ENCODE data around the gene ADAMTS4. TPM values are rescaled to one million over a fixed set of nuclear protein-coding genes. Genes with fewer than 3 reads are reported as not detected.

Gene ADAMTS4
- total RNA-seq, 1 experiment from 2014 or later, result 31.6 TPM

GRCh38 chr1:161139766-161140165 lies 59.1 kb downstream of the ADAMTS4 start:
- intact Hi-C loops (cut with micrococcal nuclease; ENCODE audit: unreplicated experiment), result loop anchor here (2.0 to 5.0 kb wide), 2 partner anchors 143 to 412 kb away; no protein-coding TSS in a partner anchor
- Histone ChIP-seq H3K9me3 (ENCODE audit: low read depth, low read length, poor library complexity, severe bottlenecking) (no peaks in the 10 kb centered on the region), H3K27ac (ENCODE audit: low read depth, low read length, poor library complexity, severe bottlenecking) (no peak overlapping the region), H3K4me1 (ENCODE audit: insufficient read depth, low read length, poor library complexity, severe bottlenecking) (no peaks in the 10 kb centered on the region), H3K4me3 (ENCODE audit: low read depth, low read length, poor library complexity, severe bottlenecking) (no peak overlapping the region), H3K27me3 (replicated peaks; ENCODE audit: insufficient read depth, low read depth, low read length, poor library complexity) (no peaks in the 10 kb centered on the region), H3K36me3 (ENCODE audit: insufficient read depth, low read length, poor library complexity, severe bottlenecking) (no peaks in the 10 kb centered on the region)
- TF ChIP-seq EZH2 (IDR thresholded peaks at IDR 0.05; ENCODE audit: borderline replicate concordance, low read depth, low read length, poor library complexity, severe bottlenecking) (no peak), CTCF (conservative IDR thresholded peaks at IDR 0.05; ENCODE audit: low read depth, low read length) (peak; percentile 67)
- CTCF ChIA-PET, result interaction anchor here (0.8 kb wide), 1 partner anchor 42 kb away, joined by 3 read pairs; the partner anchor contains the start of gene KLHDC9
- POLR2A ChIA-PET (ENCODE audit: low non-redundant PET), result no interaction called here
- no TSS peak for BruUV-seq (replicated peaks)
- DNase-seq (ENCODE audit: low spot score), result peak; percentile 69

- H3K36me3 ChIP-seq (ENCODE audit: insufficient read depth, low read length, poor library complexity, severe bottlenecking), result no peaks in the 10 kb centered on the region
- no peak overlapping the region for H3K27ac ChIP-seq (ENCODE audit: low read depth, low read length, poor library complexity, severe bottlenecking)
- H3K9me3 ChIP-seq (ENCODE audit: low read depth, low read length, poor library complexity, severe bottlenecking), result no peaks in the 10 kb centered on the region
- H3K4me1 ChIP-seq (ENCODE audit: insufficient read depth, low read length, poor library complexity, severe bottlenecking), result peaks cover 4% of the 10 kb centered on the region
- H3K4me3 ChIP-seq (ENCODE audit: low read depth, low read length, poor library complexity, severe bottlenecking), result no peak overlapping the region
- ChIA-PET POLR2A (ENCODE audit: low non-redundant PET) (no interaction called here), CTCF (no interaction called here)
- intact Hi-C loops (cut with micrococcal nuclease; ENCODE audit: unreplicated experiment), result loop anchor here (2.0 kb wide), 1 partner anchor 142 kb away; no protein-coding TSS in a partner anchor
- TF ChIP-seq CTCF (conservative IDR thresholded peaks at IDR 0.05; ENCODE audit: low read depth, low read length) (no peak), EZH2 (IDR thresholded peaks at IDR 0.05; ENCODE audit: borderline replicate concordance, low read depth, low read length, poor library complexity, severe bottlenecking) (no peak)
- BruUV-seq (replicated peaks), result no TSS peak
- H3K27me3 ChIP-seq (replicated peaks; ENCODE audit: insufficient read depth, low read depth, low read length, poor library complexity), result no peaks in the 10 kb centered on the region
- no peak for DNase-seq (ENCODE audit: low spot score)
Measured at GRCh38 chr1:161138431-161138830, 60.4 kb downstream of the ADAMTS4 start.

DNA sequence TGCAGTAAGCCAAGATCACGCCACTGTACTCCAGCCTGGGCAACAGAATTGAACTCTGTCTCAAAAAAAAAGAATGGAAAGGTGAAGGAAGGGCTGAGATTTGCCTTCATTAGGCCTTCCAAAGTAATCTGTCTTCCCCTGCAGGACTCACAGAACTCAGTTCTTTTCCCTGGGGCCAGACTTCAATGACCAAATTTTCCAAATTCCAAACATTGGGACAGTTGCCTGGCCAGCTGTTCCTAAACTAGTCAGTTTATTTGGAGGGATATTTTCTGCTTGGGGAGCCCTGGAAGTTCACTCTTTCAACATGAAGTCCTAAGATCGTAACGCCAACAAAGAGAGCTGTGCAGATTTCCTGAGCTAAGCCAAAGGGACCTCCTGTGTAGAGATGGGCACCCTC lies 61.0 kb downstream of the ADAMTS4 start:
- Histone ChIP-seq H3K27me3 (replicated peaks; ENCODE audit: insufficient read depth, low read depth, low read length, poor library complexity) (no peaks in the 10 kb centered on the region), H3K4me3 (ENCODE audit: low read depth, low read length, poor library complexity, severe bottlenecking) (no peak overlapping the region), H3K27ac (ENCODE audit: low read depth, low read length, poor library complexity, severe bottlenecking) (no peak overlapping the region), H3K9me3 (ENCODE audit: low read depth, low read length, poor library complexity, severe bottlenecking) (no peaks in the 10 kb centered on the region), H3K4me1 (ENCODE audit: insufficient read depth, low read length, poor library complexity, severe bottlenecking) (peaks cover 4% of the 10 kb centered on the region), H3K36me3 (ENCODE audit: insufficient read depth, low read length, poor library complexity, severe bottlenecking) (no peaks in the 10 kb centered on the region)
- ChIA-PET CTCF (interaction anchor here (0.7 kb wide), 1 partner anchor 93 kb away, joined by 3 read pairs; the partner anchor contains the start of gene USF1), POLR2A (ENCODE audit: low non-redundant PET) (no interaction called here)
- intact Hi-C loops (cut with micrococcal nuclease; ENCODE audit: unreplicated experiment), result loop anchor here (2.0 kb wide), 1 partner anchor 141 kb away; no protein-coding TSS in a partner anchor
- DNase-seq (ENCODE audit: low spot score), result no peak
- no TSS peak for BruUV-seq (replicated peaks)
- TF ChIP-seq CTCF (conservative IDR thresholded peaks at IDR 0.05; ENCODE audit: low read depth, low read length) (no peak), EZH2 (IDR thresholded peaks at IDR 0.05; ENCODE audit: borderline replicate concordance, low read depth, low read length, poor library complexity, severe bottlenecking) (no peak)

Small RNA genes lying within 50 kb of the gene (microRNA-seq; reads per million reads assigned to microRNA genes)
- gene MIR5187, result not detected

Other genes starting within 250 kb of the ADAMTS4 start
- not detected in 2 replicates for gene ITLN2, start 244.2 kb downstream of the ADAMTS4 start, total RNA-seq (2021)
- gene F11R, start 177.9 kb downstream of the ADAMTS4 start, total RNA-seq (2021), result 2.3 and 4.1 TPM in 2 replicates
- 1.2 and 1.3 TPM in 2 replicates for gene TSTD1, start 160.1 kb downstream of the ADAMTS4 start, total RNA-seq (2021)
- 54.5 and 57.9 TPM in 2 replicates for gene USF1, start 153.1 kb downstream of the ADAMTS4 start, total RNA-seq (2021)
- gene ARHGAP30, start 129.2 kb downstream of the ADAMTS4 start, total RNA-seq (2021), result not detected in 2 replicates
- not detected in 2 replicates for gene NECTIN4, start 109.5 kb downstream of the ADAMTS4 start, total RNA-seq (2021)
- 1.7 and 4.8 TPM in 2 replicates for gene KLHDC9, start 100.7 kb downstream of the ADAMTS4 start, total RNA-seq (2021)
- gene PFDN2, start 81.0 kb downstream of the ADAMTS4 start, total RNA-seq (2021), result 131 and 133 TPM in 2 replicates
- gene NIT1, start 80.9 kb downstream of the ADAMTS4 start, total RNA-seq (2021), result 29.3 and 40.3 TPM in 2 replicates
- 53.0 and 54.6 TPM in 2 replicates for gene DEDD, start 66.4 kb downstream of the ADAMTS4 start, total RNA-seq (2021)
- gene UFC1, start 45.1 kb downstream of the ADAMTS4 start, total RNA-seq (2021), result 73.6 and 82.7 TPM in 2 replicates
- gene USP21, start 39.6 kb downstream of the ADAMTS4 start, total RNA-seq (2021), result 46.2 and 51.8 TPM in 2 replicates
- gene PPOX, start 32.6 kb downstream of the ADAMTS4 start, total RNA-seq (2021), result 24.3 and 25.2 TPM in 2 replicates
- gene B4GALT3, start 21.5 kb downstream of the ADAMTS4 start, total RNA-seq (2021), result 47.9 and 55.1 TPM in 2 replicates
- 123 and 133 TPM in 2 replicates for gene NDUFS2, start 3.3 kb upstream of the ADAMTS4 start, total RNA-seq (2021)
- gene FCER1G, start 16.2 kb upstream of the ADAMTS4 start, total RNA-seq (2021), result 1.2 and 1.5 TPM in 2 replicates
- gene APOA2, start 24.6 kb upstream of the ADAMTS4 start, total RNA-seq (2021), result not detected in 2 replicates
- gene TOMM40L, start 27.0 kb upstream of the ADAMTS4 start, total RNA-seq (2021), result 14.0 TPM in 2 replicates
- not detected in 2 replicates for gene NR1I3, start 39.1 kb upstream of the ADAMTS4 start, total RNA-seq (2021)
- gene PCP4L1, start 59.7 kb upstream of the ADAMTS4 start, total RNA-seq (2021), result not detected in 2 replicates
- gene MPZ, start 110.9 kb upstream of the ADAMTS4 start, total RNA-seq (2021), result 2.6 and 2.8 TPM in 2 replicates
- 228 and 249 TPM in 2 replicates for gene SDHC, start 115.3 kb upstream of the ADAMTS4 start, total RNA-seq (2021)
- gene CFAP126, start 168.8 kb upstream of the ADAMTS4 start, total RNA-seq (2021), result not detected in 2 replicates